Thyroid gland (tissue), 4 donors: ENCODE results near the gene PDE8A.

Experiments used
- CTCF ChIP-seq, 6 experiments: fragments of 200-600 bp in 3 of 6; fragments of 450-650 bp in 3 of 6; sonication (generic) in 3 of 6; IDR thresholded peaks; one replicate each; pipeline ENCODE4 v1.5.1; 2016 to 2019; ENCODE audit warnings: antibody characterized with exemption in 6 of 6, mild to moderate bottlenecking in 2 of 6, inconsistent platforms in 1 of 6, moderate library complexity in 1 of 6
- POLR2A ChIP-seq, 2 donors: fragments of 450-650 bp; IDR thresholded peaks; one replicate each; pipeline ENCODE4 v1.6.1; 2017; ENCODE audit warnings: antibody characterized with exemption in 2 of 2, mild to moderate bottlenecking in 2 of 2, moderate library complexity in 1 of 2

GRCh38 chr15:85026304-85027032 lies 44.8 kb downstream of the PDE8A start:
- TF ChIP-seq CTCF (IDR thresholded peaks at IDR 0.05) = no peak
- no peak for TF ChIP-seq POLR2A (IDR thresholded peaks at IDR 0.05)
